ENCODE measurements around the gene POLD4.
A peak's percentile ranks its signal among the peaks of the same experiment; 100 is the strongest.
"Not testable (repeated sequence)": the region's sequence is repeated elsewhere in the genome, so short reads cannot be mapped to it uniquely, and the experiment has no call there.

POLD4 gene

DNA sequence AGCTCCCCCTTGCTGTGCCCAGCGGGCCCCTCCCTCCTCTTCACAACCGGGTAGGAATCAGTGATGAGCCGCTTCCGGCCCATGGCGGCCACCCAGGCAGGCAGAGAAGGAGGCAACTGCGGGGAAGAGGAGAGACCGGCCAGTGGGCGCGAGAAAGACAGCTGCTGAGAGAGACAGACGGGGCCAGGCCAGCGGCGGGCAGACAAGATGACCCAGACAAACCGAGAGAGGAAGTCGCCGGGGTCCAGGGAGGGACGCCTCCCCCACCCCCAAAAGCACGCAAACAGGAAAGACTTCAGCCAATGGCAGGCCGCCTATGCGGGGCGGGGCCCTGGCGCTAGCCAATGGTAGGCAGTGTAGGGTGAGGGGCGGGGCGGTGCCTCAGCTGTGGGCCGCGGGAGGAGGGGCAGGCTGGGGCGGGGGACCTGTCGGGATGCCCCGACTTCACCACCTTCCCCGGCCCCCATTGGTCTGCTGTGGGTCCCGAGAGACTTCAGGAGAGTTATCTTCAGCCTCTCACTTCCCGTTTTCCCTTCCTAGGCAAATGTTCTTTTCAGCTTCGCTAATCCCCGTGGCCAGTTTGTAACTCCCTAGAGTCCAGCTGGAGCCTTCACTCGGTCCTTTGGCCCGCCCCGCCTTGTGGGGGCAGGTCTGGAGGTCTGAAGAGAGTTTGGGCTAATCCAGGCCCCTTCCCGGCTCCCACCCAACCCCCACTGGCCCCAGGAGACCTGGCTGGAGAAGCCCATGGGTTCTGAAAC lies at the start of gene POLD4:
POLD4 (minus strand) TSS at position 230 of the 758 bp plus-strand sequence; CDS start at position 83, 147 bp downstream.
- peak; percentile 88 to 92 for DNase-seq

DNA sequence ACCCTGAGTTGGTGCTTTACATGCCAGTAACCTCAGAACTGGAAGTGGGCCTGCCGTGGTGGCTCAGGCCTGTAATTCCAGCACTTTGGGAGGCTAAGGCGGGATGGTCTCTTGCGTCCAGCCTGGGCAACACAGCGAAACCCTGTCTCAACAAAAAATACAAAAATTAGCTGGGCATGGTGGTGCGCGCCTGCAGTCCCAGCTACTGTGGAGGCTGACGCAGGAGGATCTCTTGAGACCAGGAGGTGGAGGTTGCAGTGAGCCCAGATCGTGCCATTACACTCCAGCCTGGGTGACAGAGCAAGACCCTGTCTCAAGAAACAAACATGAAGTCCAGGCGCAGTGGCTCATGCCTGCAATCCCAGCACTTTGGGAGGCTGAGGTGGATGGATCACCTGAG lies 49.7 kb upstream of the POLD4 start:
- DNase-seq, result not testable (repeated sequence)

DNA sequence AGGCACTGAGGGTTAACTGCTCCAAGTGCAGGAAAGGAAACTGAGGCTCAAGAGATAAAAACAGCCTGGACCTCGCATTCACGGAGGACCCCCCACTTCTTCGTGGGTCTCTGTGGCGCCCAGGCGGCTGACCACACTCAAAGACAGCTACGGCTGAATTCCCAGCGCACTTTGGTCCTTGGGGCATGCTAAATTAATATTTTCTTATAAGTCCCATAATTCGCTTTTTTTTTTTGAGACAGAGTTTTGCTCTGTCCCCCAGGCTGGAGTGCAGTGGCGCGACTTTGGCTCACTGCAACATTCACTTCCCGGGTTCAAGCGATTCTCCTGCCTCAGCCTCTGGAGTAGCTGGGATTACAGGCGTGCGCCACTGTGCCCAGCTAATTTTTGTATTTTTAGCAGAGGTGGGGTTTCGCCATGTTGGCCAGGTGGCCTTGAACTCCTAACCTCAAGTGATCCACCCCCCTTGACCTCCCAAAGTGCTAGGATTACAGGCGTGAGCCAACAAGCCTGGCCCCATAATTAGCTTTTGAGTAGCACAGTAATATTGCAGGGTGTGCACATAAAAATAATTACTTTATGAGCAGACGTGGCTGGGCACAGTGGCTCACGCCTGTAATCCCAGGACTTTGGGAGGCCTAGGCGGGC lies 49.0 kb upstream of the POLD4 start:
- not testable (repeated sequence) for DNase-seq

DNA sequence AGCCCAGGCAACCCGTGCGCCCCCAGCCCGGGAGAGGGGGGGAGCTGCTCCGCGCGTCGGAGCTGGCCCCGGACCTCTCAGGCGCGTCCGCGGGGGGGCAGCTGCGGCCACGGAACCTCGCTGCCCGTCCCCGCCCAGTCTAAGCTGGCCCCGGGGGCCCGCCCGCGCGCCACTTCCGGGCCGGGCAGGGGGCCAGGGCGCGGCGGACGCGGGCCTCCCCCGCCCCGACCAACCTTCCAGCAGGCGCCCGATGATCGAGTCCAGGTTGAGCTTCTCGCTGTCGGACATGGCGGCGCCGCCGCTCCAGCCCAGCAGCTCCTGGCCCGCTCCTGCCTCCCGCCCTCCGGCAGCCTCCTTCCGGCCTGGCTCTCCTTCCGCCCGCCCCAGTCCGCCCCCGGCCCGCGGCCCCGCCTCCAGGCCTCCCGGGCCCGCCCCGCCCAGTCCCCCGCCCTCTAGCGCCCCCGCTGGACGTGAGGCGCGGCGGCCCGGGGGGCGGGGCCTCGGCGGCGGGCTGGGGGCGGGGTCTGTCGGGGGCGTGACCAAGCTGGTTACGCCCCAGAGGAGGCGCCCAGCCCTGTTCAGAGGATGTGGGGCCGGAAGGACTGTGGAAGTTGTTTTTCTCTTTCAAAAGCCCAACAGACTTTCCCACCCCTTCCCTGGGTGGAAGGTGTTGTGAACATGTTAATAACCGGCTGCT lies 48.3 kb upstream of the POLD4 start, which contains the start of gene PPP1CA:
PPP1CA (minus strand) TSS at position 364 of the 697 bp plus-strand sequence; CDS start at position 288, 76 bp downstream.
- peak; percentile 81 to 93 for DNase-seq

DNA sequence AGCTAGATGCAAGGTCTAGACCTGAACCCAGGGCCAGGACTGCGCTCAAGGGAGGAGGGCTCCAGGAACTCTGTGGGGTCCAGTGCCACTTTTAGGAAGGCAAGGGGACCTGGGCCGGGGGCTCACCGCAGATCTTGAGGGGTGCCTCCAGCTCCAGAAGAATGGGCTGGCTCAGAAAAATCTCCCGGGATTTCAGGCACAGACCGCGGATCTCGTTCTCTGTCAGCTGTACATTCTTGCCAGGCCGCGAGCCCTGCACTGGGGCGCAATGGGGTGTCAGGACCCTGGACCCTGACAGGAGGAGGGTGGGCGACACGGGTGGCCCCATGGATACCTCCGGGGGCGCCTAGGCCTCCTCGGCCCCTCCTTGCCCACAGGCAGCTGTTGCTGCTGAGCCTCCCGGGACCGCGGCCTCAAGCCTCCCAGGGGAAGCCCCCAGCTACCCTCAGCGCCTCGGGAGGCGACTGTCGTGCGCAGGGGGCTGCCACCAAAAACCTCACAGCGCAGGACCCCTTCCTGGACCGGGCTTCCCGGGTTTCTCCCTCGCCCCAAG lies 47.7 kb upstream of the POLD4 start:
- no peak for DNase-seq

DNA sequence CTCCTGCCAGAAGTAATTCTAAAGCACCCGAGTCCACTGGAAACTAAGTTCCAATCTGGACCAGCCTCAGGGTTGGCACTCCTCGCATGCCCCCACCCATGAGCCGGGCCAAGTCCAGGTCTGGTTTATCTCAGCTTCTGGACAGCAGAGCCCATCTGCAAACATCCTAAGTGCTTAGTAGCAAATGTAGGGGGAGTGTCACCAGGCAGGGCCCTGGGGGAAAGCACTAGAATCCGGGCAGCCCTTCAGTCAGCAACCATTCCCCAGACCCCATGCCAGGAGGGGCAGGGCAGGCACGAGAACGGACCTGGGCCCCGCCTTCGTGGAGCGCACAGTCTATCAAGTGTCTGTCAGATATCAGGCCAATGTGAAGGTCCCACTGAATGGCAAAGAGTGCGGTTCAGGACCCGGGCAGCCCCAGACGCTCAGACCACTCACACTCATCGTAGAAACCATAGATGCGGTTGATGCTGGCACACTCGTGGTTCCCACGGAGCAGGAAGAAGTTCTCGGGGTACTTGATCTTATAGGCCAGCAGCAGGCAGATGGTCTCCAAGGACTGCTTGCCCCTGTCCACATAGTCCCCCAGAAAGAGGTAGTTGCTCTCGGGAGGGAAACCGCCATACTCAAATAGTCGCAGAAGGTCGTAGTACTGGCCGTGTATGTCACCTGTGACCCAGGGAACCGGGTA lies 47.0 kb upstream of the POLD4 start:
- peak; percentile 23 for DNase-seq

DNA sequence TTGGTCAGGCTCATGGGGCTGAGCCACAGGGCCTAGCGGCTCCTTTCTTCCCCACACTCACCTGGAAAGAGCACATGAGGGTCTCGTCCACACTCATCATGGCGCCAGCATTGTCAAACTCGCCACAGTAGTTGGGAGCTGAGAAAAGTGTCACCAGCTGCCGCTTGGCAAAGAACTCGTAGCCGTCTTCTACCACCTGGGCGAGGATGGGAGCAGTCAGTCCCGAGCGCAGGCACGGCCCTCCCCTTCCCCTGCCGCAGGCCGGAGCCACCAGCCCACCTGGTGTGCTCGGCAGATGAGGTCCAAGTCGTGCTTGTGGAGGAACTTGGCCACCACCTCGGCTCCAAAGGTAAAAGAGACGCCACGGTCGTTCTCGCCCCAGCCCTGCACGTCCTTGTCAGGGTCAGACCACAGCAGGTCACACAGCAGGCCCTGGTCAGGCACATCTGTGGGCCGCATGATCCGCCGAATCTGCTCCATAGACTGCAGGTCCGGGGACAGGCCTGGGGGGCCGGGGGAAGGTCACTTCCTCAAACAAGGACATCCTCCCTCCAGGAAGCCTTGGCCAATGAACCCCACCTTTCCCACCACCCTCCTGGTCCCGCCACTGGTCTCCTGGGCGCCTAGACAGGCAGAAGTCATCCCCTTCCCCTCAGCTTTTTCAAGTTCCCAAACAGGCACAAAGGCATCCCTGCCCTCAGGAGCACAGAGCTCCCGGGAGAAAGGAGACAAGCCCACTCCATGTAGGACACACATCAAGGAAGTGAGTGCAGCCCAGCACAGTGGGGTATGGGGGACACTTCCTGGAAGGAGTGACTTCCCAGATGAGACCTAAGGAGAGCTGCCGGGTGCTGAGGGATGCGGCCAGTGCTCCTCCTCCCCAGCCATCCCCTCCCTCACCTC lies 45.6 kb upstream of the POLD4 start:
- no peak for DNase-seq

DNA sequence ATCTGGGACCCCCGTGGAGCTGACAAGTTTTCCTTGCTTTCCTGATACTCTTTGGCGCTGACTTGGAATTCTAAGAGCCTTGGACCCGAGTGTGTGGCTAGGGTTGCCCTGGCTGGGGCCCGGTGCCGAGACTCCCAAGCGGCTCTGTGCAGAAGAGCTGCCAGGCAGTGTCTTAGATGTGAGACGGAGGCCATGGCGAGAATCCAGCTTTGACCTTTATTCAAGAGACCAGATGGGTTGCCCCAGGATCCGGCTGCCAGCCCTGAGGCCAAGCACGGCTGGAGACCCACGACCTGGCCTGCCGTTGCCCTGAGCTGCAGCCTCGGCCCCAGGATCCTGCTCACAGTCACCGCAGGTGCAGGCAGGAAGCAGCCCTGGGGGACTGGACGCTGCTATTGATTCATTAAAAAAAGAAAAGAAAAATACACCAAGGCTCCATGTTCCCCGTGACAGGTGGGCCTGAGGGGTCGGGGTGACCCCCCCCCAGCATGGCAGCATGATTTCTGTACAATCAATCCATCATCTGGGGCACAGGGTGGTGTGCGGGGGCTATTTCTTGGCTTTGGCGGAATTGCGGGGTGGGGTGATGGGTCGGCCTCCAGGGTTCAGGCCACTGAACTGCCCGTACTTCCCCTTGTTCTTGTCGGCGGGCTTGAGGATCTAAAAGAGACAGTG lies 44.8 kb upstream of the POLD4 start:
- no peak for DNase-seq

DNA sequence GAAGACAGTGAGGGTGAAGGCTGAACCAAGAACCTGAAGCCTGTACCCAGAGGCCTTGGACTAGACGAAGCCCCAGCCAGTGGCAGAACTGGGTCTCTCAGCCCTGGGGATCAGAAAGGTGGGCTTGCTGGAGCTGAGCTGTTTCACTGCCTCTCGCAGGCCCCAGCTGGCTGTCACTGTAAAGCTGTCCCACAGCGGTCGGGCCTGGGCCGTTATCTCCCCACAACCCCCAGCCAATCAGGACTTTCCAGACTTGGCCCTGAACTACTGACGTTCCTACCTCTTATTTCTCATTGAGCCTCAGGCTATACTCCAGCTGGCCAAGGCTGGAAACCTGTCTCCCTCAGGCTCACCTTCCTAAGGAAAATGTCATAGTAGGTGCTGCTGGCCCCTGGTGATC lies 44.2 kb upstream of the POLD4 start:
- no peak for DNase-seq

DNA sequence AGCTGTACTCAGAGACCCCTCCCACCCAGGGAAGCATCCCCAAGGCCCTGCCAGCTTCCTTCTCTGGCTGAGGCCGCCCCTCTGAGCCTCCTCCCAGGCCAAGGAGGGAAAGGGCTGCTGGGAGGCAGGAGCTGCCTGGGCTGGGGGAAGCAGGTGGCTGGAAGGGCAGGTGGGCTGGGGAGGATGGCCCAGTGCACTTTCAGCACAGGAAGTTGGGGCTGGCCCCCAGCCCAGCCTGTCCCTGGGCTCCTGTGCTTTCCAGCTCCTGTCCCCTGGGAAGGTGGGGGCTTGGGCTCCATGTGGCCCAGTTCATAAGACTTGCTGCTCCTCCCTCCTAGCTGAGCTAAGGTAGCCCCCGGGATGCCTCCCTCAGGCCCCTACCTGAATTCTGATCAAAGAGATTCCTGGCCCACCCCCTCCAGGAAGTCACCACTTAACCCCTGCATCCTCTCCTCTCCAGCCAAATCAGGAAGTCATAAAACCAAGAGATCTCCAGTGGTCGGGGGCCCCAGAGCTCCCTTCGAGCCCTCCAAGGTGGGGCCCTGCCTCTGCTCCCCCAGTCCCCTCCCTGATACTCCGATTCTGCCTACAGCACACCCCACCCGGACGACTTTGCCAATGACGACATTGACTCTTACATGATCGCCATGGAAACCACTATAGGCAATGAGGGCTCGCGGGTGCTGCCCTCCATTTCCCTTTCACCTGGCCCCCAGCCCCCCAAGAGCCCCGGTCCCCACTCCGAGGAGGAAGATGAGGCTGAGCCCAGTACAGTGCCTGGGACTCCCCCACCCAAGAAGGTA lies 43.4 kb upstream of the POLD4 start:
- DNase-seq, result no peak

DNA sequence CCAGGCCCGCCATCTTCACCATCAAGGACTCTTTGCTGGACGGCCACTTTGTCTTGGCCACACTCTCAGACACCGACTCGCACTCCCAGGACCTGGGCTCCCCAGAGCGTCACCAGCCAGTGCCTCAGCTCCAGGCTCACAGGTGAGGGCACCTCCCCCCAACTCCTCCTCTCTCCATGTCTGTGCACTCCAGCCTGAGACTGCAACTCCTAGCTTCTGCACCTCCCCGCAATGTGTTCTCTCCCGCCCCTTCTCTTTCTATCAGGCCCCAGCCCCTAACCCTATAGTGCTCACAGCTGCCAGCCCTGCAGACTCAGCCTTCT lies 42.9 kb upstream of the POLD4 start:
- no peak for DNase-seq

DNA sequence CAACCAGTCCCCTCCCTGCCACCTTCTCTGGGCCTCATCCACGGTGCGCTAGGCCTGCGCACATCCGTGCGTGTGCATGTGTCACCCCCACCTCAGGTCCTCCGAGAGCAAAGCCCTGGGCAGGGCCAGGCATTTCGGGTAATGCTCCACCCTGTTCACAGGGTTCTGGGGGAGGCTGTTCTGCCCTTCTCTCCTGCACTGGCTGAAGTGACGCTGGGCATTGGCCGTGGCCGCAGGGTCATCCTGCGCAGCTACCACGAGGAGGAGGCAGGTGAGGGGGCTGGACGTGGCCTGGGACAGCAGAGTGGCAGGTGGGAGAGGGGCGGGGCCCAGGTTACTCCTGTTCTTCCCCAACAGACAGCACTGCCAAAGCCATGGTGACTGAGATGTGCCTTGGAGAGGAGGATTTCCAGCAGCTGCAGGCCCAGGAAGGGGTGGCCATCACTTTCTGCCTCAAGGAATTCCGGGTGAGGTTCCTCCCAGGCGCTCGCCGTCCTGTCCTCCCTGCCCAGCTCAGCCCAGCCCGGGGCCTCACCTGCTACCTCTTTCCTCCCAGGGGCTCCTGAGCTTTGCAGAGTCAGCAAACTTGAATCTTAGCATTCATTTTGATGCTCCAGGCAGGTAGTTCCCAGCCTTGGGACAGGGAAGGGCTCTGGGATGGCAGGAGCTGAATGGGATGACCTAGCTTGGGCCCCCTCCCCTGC lies 42.4 kb upstream of the POLD4 start:
- DNase-seq, result no peak

DNA sequence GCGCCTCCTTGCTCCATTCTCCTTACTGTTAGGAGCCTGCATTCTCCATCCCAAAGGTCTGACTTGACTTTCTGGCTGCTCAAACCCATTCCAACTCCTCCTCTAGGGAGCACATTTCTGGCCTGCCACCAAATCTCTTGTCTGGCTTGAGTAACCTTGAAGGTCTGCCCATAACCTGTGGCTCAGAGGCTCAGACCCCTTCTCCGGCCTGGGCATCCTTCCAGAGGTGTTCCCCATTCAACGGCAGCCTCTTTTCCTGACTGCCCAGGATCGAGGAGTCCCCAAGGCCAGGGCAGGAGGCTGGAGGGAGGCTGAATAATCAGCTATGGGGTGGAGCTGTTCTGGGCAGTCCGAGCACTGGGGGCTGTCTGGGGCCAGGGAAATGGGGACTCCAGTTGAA lies 40.6 kb upstream of the POLD4 start:
- DNase-seq, result no peak

DNA sequence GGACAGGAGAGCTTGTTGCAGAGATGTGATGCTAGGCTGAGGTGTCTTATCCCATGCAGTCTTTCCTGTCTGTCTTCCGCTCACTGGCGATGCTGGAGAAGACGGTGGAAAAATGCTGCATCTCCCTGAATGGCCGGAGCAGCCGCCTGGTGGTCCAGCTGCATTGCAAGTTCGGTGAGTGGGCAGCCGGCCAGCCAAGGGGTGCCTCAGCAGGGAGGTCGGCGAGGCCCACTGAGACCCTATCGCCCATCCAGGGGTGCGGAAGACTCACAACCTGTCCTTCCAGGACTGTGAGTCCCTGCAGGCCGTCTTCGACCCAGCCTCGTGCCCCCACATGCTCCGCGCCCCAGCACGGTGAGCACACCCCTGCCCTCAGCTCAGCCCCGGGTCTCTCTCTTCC lies 40.1 kb upstream of the POLD4 start:
- DNase-seq, result no peak

DNA sequence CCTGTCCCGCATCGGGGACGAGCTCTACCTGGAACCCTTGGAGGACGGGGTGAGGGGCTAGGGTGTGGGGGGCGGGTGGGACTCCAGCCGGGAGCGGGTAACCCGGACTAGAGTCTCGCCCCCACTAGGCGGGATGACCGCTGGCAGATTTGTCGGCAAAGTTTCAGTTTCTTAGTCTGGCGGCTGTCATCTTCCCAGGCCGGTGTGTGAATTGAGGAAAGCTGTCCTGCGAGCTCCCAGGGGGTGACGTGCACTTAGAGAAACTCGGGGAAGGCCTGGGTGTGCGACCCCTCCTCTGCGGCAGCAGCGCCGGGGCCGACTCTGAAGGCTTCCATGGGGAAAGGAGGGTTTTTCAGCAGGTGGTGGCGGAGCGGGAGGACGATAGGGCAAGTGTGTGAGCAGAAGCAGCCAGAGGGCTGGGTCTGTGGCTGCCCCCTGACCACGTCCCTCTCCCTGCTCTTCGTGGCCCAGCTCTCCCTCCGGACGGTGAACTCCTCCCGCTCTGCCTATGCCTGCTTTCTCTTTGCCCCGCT lies 38.9 kb upstream of the POLD4 start:
- no peak for DNase-seq

DNA sequence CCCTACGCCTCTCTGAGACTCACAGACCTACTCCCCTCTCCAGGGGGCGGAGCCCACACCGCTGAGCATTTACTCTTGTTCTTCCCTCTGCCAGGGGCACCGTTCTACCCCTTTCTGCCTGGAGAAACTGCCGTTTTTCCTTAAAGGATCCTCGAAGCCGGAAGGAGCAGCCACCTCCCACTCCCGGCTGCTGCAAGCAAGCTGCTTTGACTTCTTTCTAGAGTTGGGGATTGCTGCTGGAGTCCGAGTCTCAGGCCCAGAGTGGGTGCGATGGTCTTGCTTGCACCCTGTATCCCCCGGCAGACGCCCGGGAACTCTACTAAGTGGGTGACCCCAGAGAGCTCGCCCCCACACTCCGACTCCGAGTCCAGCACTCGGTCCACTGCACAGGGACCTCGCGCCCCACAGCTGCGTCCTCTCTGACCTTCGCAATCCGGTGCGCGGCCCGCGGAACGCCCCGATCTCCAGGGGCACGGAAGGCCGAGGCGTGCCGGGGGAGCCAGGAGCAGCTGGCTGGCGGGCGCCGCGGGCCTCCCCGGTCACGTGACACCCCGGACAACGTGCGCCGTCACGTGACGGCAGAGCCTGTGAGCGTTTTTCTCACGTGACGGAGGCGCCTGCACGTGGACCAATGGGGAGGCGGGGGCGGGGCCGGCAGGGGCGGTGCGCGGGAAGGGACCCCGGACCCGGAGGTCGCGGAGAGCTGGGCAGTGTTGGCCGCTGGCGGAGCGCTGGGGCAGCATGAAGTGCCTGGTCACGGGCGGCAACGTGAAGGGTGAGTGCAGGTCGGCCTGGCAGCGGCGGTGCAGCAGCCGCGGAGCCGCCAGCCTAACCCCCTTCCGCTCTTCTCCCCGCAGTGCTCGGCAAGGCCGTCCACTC lies 38.2 kb upstream of the POLD4 start, which contains the start of gene RAD9A:
RAD9A (plus strand) TSS at position 683 of the 879 bp plus-strand sequence; CDS start at position 742, 59 bp downstream.
- peak; percentile 85 to 94 for DNase-seq

DNA sequence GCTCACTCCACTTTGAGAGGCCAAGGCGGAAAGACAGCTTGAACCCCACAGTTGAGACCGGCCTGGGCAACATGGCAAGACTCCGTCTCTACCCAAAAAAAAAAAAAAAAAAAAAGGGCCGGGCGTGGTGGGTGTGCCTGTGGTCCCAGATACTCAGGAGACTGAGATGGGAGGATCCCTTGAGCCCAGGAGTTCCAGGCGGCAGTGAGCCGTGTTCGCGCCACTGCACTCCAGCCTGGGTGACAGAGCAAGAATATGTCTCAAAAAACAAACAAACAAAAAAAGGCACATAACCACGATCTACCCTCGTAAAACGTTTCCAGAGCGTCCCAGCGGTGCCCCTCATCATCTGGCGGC lies 37.6 kb upstream of the POLD4 start:
- no peak for DNase-seq

DNA sequence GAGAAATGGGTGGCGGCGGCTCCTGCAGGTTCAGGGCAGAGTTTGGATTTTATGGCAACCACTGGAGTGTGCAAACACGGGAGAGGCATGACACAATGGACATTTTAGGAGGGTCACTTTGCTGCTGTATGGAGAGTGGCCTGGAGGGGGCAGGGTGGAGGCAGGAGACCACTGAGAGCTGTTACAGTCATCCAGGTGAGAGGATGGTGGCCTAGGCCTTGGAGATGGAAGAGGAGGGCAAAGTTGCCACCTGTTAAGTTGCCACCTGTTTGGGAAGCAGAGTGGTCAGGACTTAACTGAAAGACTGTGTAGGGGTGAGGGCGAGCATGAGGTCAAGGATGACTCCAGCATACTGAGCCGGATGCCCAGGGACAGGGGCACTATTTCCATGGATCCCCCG lies 36.1 kb upstream of the POLD4 start:
- peak; percentile 18 to 31 for DNase-seq

Measured in AML-193 (cell line).